Activated naive CD4-positive, alpha-beta T cell treated with anti-CD3 and anti-CD28 coated beads, Interleukin-2, amount 50 U/mL, for 16 hours (primary cell): Measurements from ENCODE around the gene SEH1L.
A peak's percentile ranks its signal among the peaks of the same experiment; 100 is the strongest.
"Not testable (repeated sequence)": the region's sequence is repeated elsewhere in the genome, so short reads cannot be mapped to it uniquely, and the experiment has no call there.

Source experiments
- DNase-seq: peaks from one replicate; pipeline ENCODE4 v3.0.0-alpha.2; 2020

Gene SEH1L, protein sequence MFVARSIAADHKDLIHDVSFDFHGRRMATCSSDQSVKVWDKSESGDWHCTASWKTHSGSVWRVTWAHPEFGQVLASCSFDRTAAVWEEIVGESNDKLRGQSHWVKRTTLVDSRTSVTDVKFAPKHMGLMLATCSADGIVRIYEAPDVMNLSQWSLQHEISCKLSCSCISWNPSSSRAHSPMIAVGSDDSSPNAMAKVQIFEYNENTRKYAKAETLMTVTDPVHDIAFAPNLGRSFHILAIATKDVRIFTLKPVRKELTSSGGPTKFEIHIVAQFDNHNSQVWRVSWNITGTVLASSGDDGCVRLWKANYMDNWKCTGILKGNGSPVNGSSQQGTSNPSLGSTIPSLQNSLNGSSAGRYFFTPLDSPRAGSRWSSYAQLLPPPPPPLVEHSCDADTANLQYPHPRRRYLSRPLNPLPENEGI

DNA sequence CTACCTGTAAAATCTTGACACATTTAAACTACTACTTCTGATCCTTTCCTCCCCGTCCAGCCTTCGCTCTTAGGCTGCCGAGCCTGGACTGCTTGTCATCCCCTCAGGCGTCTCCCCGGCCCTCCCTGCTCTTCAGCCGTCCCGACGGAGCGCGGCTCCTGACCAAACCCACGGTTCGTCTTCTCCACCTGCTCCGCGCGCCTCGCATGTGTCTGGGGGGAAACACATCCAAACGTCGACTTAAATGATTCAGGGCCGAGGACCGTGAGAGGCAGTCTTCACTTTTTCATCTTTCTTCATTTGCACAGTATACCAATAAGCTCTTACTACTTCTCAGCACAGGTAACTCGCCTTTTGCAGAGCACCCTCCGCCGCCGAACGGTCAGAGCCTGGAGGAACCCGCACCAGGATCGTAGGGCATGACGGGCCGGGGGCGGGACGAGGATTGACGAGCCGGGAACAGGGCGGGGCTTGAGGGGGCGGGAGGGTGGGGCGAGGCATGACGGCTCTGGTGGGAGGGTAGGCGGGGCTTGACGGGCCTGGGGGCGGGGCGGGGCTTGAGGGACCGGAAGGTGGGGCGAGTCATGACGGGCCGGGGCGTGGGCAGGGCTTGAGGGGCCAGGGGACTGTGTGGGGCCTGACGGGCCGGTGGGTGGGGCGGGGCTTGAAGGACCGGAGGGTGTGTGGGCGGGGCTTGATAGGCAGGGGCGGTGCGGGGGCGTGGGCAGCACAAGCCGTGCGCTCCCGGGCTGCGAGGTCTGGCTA, at the start of gene SEH1L:
Gene SEH1L, plus strand, starts transcription at position 727 of the 765 bp plus-strand sequence. CDS start 111 bp downstream, outside the sequence.
- peak; percentile 98 for DNase-seq

DNA sequence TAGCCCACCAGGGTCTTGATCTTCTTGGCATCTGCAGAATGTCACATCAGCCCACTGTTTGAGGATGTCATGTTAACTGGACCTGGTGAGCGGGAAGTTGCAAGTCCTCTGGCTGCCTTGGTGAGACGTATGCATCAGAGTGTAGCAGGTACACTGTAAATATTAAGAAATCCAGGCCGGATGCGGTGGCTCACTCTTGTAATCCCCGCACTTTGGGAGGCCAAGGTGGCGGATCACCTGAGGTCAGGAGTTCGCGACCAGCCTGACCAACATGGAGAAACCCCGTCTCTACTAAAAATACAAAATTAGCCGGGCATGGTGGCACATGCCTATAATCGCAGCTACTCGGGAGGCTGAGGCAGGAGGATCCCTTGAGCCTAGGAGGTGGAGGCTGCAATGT, 46.6 kb upstream of the SEH1L start:
- not testable (repeated sequence) for DNase-seq

DNA sequence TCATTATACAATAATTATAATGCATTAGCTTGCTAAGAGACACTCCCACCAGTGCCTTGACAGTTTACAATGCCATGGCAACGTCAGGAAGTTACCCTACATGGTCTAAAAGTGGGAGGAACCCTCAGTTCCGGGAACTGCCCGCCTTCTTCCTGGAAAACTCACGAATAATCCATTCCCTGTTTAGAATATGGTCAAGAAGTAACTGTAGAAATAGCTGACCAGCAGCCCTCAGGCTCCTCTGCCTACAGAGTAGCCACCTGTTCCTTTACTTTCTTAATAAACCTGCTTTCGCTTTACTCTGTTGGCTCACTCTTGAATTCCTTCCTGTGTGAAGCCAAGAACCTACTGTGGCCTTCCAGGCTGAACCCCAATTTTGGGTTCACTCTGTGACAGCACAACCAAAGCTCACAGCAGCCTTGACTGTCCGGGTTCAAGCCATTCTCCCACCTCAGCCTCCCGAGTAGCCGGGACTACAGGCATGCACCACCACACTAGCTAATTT, 43.7 kb upstream of the SEH1L start:
- DNase-seq, result no peak

DNA sequence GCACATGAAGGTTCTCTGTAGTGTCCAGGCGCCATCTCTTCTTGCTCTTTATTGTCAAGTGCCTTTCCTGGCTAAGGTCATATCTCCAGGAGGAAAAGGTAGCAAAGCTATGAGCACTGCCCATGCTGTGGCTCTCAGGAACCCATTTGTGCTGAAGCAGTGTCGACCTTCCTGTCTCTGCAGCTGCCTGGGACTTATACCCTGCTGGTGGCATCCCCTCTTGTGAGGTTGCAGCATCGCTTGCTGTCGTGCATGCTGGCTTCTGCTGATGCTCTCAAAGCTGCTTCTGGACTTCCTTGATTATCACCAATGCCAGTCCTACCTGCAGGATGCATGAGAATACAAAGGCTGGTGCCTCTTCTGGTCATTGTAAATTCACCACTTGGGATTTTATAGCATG, 41.7 kb upstream of the SEH1L start:
- no peak for DNase-seq

DNA sequence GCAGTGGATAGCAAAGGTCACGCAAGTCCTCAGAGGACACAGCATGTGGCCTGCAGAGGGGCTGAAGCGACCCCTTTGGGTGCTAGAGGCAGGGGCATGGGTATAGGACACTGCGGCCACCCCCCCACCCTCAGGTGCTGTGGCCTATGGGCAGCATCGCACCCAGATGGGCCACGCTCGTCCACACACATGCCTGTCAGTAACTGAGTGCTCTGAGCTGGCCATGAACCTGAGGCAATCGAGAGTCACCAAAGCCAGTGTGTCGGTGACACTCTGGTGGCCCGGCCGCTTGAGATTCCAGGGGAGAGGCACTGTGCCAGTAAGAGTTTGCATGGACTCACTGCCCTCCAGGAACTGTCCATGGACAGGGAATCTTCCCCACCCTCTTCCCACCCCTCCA, 41.0 kb upstream of the SEH1L start:
- no peak for DNase-seq

DNA sequence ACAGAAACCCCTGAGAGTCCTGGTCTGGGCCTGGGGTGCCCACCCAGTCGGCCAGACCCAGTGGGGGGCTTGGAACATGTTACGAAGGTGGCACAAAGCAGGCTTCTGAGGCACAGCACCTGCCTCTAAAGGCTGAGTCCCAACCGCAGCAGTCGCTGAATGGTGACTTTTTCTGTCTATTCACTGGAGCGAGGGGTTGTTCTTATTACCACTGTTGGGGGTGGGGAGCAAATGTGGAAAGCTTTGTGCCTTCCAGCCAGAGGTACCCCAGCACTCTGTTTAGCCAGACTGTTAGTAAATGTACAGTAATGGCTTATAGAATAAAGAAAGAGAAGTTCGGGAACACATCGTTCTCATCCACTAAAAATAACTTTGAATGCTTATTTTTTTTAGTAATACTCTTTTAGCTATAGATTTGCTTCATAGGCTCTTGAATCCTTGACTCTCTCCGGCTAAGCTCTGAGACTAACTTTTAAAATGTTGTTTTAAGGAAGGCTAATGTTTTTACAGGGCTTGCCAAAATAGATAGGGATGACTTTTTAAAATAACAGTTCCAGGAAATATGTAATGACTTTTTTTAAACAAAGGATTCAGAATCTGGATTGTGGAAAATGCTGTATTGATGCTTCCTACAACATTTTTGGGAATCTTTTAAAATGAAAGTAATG, 40.4 kb upstream of the SEH1L start:
- no peak for DNase-seq

DNA sequence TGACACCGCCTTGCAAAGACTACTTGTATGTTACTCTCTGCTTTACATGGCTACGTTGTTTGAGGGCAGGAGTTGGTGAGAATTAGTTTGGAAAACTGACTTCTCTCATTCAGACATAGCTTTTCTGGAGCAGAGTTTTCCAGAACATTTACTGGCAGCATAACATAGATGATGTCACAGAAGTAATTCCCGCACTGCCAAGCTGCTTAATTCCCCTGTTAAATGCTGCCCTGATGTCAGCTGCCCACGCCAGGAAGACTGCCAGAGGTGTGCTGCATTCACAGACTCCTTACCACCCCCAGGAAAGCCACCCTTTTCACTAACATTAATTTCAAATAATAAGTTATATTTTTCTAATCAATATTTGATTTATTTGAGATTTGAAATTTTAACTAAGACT, 39.1 kb upstream of the SEH1L start:
- DNase-seq, result no peak

DNA sequence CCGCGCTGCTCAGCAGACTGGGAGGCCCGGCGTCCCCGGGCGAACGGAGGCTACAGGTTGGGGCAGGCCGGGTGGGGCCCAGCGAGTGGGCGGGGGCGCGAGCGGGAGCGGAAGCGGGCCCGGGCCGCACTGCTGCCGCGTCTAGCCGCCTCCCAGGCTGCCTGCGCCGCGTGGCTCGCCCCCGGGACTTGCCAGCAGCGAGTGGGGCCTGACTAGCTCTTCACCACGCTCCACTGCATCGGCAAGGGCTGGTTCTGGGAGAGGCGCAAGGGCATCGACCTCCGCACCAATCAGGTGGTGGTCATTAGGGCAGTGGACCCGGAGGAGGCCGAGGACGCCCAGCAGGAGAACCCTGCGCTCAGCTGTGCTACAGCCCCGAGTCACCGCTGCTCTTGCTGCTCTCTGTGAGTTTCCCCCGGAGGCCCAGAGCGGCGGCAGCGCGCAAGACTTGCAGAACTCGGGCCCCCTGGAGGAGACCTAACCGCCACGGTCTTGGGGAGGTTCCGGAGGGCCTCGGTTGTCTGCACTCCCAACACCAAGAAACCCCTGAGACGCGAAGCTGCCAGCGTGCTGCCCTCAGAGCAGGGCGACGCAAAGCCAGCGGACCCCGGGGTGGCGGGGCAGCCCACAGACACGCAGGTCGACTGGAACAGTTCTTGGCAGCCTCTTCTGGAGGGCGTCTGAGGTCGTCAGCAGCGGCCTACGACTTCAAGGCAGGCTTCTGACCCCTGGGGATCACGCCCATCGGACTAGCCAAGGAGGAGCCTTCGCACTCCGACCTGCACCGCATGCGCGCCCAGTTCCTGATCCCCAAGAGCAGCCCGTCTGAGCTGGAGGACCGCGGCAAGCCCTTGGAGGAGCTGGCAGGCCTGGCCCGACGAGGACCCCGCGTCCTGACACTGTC, 36.5 kb upstream of the SEH1L start:
- DNase-seq, result peak; percentile 61

DNA sequence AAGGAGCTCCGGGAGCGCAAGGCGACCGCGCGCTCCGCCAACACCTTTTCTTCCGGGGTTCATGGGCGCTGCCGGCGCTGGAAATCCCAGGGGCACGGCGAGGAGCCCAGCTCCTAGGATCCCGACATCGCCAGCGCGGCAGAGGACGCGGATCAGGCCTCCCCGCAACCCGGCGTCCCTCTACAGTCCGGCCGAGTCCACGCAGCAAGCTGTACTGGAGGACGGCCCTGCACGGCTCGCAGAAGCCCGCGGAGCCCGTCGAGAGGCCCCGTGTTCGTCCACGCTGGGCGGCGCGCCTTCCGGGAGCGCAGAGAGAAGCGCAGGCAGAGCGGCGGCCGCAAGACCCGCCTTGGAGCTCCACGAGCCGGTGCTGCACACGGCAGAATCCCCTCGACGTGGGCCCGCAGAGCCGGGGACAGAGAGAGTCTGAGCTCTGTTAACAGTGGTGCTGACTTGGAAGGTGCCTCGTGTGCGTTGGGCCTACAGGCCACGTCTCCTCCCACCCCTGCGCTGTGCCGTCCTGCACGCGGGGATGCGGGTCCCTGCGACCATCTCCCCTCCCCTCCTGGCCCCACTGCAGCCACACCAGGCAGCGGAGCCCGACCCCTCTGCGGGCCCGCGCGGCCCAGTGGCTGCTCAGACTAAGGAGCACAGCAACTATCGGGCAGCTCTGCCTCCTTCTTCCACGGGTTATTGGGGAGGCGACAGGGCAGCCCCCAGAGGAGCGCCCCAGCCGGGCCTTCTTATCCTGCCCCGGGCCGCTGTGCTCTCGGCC, 35.7 kb upstream of the SEH1L start:
- no peak for DNase-seq

DNA sequence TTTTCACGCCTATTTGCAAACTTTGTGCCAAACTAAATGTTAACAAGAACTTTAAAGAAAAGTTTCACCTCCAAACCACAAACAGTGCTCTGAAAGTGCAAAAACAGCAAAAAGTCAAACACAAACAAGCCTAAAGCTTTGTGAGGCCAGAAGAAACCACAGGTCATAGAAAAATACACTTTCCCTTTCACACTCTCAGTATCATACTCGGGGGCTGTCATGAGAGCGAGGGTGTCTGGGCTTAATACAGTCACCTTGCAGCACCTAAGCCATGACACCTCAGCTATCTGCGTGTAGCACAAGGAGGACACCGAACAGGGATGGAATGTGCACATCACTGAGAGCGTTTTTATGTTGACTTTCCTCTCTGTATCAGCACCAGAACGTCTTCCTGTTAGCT, 26.6 kb upstream of the SEH1L start:
- no peak for DNase-seq

DNA sequence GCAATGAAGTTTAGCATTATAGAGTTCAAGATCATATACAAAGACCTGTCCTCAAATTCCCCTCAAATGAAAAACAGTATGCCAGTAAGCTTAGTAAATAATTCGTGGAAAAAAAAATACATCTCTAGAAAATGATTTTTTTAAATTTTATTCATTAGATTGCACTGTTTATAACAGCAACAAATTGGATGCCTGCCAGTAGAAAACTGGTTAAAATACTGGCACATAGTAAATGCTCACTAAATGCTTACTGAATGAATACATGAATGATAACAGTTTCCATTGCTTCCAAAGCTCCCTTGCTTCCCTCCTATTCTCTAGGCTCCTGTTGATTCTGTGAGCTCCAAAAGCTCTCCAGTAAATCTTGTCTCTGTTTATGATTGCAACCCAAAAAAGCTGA, 25.5 kb upstream of the SEH1L start:
- no peak for DNase-seq

DNA sequence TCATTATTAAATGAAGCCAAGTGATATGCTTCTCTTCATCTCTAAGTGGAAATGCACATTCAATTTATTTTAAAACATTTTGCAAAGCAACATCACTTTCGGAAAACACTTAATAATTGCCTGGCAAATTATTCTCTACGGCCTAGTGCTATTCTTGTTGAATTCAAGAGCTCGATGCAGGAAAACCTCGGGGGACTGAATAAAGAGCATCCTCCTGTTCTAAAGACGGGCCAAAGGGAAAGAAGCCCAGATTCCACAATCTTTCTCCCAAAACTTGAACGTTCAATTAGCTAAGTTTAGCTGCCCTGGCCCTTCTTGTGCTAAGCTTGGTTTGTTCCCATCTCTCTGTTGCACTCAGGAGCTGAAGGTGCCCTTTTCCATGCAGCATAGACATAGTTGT, 23.2 kb upstream of the SEH1L start:
- DNase-seq, result no peak

DNA sequence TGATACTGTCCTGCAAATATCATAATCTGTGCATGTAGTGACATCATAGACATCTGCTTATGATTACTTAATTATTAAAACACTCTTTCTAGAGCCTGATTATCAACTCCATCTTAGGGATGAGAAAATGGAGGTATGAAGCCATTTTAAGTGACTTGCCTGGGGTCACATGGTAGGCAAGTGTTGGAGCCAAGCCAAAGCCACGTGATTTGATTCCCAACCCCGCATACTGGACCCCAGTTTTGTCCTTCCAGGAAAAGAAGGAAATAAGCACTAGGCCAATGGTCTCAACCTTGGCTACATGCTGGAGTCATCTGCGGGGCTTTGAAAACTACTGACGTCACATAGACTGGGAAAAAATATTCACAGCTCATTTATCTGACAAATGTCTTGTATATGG, 19.6 kb upstream of the SEH1L start:
- no peak for DNase-seq

DNA sequence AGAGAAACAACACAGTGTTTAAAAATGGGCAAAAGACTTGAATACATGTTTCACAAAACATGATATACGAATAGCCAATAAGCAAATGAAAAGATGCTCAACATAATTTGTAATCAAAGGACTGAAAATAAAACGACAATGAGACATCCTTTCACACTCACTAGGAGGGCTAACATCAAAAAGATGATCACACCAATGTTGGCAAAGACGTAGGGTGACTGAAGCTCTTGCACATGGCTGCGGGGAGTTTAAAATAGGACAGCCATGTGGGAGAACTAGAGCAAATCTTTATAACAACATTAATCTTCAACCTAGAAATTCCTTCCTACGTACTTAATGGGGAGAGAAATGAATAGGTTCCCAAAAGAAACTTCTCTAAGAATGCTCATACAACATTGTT, 19.2 kb upstream of the SEH1L start:
- DNase-seq, result no peak

DNA sequence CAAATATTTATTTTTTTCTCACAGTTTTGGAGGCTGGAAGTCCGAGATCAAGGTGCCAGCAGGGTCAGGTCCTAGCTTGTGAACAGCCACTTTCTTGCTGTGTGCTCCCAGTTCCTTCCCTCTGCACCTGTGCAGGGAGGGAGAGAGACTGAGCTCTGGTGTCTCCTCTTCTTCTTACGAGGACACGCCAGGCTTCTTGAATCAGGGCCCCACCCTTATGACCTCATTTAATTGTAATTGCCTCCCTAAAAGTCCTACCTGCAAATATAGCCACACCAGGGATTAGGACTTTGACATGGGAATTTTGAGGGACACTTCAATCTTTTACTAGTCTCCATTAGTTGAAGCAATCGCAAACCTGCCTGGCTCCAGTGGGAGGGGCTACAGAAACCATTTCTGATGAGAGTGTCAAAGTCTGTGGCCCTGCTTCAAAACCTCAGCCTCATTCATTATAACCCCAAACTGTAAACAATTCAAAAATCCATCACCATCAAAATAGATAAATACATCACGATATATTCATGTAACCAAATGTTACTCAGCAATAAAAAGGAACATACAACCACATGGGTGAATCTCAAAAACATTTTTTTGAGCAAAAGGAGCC, 18.2 kb upstream of the SEH1L start:
- no peak for DNase-seq

DNA sequence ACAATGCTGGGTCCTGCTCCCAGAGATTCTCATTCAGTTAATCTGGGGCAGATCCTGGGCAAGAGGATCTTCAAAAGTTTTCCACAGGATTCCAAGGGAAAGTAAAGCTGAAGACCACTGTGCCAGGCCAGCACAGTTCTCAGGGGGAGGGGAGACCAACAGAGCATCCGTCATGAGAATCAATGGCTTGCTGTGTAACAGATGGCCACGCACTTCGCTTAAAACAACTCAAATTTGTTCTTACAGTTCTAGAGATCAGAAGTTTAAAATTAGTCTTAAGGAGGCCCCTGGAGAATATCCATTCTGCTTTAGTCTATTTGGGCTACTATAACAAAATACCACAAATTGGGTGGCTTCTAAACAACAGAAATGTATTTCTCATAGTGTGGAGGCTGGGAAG, 17.4 kb upstream of the SEH1L start:
- DNase-seq, result no peak

DNA sequence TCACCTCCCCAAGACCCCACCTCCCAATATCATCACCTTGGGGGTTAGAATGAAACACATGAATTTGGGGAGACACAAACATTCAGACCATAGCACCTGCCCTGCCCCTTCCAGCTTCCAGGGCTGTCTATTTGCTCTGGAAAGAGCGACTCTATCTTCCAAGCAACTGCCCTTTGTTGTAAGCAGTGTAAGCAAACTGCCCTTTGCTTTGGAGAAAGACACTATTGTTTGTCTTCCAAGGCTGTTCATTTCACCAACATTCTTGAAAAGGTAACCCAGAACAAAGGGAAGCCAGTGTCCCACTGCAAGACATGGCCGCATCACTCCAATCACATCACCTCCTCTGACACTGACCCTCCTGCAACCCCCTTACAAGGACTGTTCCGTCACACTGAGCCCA, 16.9 kb upstream of the SEH1L start:
- no peak for DNase-seq

DNA sequence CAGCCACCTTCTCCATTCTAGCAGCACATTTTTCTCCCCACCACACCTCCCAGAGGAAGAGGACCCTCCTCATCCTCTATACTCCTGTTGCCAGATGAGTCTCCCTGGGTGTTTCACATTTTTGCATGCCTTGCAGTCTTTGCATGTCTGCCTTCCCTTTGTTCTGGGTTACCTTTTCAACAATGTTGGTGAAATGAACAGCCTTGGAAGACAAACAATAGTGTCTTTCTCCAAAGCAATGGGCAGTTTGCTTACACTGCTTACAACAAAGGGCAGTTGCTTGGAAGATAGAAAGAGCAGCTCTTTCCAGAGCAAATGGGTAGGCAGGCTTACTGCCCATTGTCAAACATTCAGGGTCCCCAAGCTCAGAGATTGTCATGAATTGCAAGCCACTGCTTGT, 14.5 kb upstream of the SEH1L start:
- DNase-seq, result no peak

DNA sequence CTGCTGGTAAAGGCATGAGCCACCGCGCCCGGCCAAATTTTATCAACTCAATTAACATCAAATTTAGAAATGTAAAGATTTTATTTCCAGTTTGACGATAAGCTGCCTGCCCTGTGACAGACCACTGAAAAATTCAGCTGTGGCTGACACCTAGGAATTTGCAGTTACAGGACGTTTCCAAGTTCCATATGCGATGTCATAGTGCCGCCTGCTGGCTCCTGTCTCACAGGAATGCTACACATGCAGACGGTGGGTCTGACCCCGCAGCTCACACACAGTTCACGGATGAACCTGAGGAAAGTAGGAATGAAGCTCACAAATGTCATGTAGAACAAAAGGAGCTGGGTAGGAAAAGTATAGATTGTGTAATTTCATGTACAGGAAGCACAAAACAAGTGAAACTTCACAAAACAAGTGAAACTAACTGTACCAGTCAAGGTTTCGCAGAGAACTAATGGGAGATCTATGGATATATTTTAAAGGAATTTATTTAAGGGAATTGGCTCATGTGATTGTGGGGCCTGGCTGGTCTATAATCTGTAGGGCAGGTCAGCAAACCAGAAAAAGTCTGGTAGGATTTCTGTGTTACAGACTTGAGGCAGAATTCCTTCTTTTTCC, 13.2 kb upstream of the SEH1L start:
- peak; percentile 77 for DNase-seq

DNA sequence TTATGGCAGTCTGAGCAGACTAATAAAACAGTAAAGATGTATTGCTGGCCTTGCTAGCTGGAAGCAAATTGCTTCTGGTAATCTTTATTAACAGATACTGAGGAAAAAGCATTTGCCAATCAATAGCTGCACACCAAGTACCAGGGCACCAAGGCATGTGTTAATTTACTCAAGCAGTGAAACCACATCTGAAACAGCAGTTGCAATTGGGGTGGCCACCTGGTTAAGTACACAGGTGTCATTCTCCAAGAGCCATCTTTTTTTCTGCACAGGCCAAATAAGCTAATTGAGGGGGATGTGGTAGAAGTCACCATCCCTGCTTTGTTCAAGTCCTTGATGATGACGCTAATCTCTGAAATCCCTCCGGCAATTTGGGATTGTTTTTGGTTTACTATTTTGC, 8.6 kb upstream of the SEH1L start:
- DNase-seq, result no peak

DNA sequence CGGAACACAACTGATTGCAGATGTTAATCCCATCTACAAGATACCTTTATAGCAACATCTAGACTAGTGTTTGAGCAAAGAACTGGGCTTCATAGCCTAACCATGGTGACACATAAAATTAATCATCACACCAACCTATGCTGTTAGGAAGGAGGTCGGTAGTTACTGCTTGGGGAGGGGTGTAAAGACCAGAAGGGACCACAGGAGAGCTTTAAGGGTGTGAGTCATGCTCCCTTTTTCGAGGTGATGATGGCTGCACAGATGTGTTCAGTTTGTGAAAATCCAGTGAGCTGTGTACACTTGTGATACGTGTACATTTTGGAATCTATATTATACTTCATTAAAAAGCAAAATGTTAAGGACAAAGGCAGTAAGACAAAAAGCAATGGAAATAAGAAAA, 4.6 kb upstream of the SEH1L start:
- DNase-seq, result no peak
